HPDE6-E6E7 (cell line): ENCODE measurements around the gene YES1.
"Not testable (repeated sequence)": the region's sequence is repeated elsewhere in the genome, so short reads cannot be mapped to it uniquely, and the experiment has no call there.

Experiments
- DNase-seq: peaks from one replicate; pipeline ENCODE4 v3.0.0; 2011; ENCODE audit warnings: missing footprints; ENCODE audit errors: extremely low spot score

Gene YES1

GRCh38 chr18:784470-785172 lies 27.4 kb downstream of the YES1 start:
- DNase-seq: no peak

GRCh38 chr18:778194-778927 lies 33.7 kb downstream of the YES1 start:
- no peak for DNase-seq

DNA sequence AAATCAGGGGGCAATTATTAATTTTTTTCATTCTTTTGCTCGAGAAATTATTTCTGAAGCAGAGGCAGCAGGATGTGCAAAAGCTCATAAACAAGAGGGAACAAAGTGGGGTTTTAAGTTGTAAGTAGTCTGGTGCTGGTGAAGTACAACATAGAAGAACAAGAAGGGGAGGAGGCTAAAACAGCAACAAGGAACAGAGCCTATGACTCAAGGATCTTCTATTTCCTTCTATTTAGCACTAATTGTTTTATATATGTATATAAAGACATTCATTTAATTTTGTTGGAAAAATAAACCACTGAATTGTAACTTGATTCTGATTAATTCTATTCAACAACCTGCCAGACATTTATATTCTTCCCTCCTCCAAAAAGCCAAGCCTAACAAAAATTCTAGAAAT lies 35.0 kb downstream of the YES1 start:
- no peak for DNase-seq

- DNase-seq: not testable (repeated sequence)
Observed at GRCh38 chr18:776044-776443, 36.0 kb downstream of the YES1 start.

- DNase-seq: no peak
Observed at GRCh38 chr18:774811-775210, 37.2 kb downstream of the YES1 start.

GRCh38 chr18:773980-774624 lies 37.9 kb downstream of the YES1 start:
- DNase-seq: no peak

- DNase-seq: no peak
Observed at GRCh38 chr18:770583-770961, 41.5 kb downstream of the YES1 start.

DNA sequence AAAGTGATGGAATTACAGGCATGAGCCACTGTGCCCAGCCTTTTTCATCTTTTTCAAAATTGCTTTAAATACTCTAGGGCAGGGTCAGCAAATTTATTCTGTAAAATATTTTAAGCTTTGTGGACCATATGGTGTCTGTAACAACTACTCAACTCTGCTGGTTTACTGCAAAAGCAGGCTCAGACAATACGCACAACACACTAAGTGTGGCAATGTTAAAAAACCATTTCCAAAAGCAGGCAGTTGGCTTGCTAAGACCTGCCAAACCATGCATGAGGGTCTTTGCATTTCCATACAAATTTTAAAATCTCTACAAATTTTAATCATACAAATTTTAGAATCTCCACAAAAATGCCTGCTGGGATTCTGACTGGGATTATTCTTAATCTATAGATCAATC lies 44.1 kb downstream of the YES1 start:
- no peak for DNase-seq

- no peak for DNase-seq
Observed at GRCh38 chr18:767084-767882, 44.8 kb downstream of the YES1 start.

DNA sequence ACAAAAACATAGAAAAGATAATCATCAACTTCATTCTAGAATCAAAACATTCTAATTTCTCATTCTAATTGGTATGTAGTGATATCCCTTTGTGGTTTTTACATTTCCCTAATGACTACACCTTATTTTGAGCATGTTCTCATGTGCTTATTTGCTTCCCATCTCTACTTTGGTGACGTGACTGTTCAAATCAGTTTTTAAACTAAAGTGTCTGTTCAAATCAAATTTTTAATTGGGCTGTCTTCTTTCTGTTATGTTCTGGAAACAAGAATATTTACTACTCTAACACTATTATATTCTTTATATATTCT lies 45.5 kb downstream of the YES1 start:
- DNase-seq: no peak

DNA sequence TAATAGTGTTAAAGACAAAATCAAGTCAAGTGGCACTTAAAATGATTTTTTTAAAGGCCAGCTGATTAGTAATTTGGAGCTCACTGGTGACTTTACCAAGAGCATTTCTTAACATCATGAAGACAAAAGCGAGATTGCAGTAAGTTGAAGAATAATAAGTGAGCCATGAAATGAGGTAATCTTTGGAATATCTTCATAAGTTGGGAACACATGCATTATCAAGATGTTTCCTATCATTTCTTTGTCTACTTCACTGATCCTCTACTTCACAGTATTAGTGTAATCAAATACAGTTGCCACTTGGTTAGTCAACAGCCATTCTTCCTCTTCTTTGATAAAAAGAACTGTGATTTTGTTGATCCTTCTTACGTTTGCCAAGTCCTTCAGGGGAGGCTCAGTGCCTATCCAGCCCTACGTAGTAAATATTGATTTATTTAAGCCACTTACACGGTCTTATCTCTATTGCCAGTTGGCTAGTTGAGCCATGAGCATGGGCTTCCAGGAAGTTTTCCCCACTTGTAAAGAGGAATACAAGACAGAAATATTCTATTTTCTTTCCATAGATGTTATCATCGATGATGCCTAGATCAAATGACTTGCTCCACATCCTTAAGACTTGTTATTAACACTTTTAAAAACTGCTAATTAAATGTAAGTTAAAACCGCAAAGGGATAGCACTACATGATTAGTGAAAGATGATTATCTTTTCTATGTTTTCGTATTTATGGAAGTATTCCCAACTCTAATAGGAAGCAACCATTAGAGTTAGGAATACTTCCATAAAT lies 46.1 kb downstream of the YES1 start:
- no peak for DNase-seq

GRCh38 chr18:759864-760263 lies 52.2 kb downstream of the YES1 start:
- DNase-seq: not testable (repeated sequence)

GRCh38 chr18:755506-755905 lies 56.5 kb downstream of the YES1 start:
- DNase-seq: no peak

DNA sequence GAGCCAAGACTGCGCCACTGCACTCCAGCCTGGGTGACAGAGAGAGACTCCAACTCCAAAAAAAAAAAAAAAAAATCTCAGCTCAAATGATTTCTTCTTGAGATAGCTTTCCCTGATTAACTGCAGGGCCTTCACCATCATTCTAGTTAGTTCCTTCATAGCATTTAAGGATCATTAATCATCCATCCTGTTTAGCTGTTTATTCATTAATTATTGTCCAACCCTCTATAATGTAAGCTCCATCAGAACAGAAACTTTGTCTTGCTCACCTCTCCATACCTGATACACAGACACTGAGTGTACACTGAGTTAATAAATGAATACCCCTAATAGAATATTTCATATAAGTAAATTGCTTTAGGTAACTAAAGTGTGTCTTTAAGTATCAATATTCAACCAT lies 57.4 kb downstream of the YES1 start:
- no peak for DNase-seq

GRCh38 chr18:750456-750855 lies 61.6 kb downstream of the YES1 start:
- DNase-seq: no peak

- no peak for DNase-seq
Observed at GRCh38 chr18:744832-745597, 67.0 kb downstream of the YES1 start.

DNA sequence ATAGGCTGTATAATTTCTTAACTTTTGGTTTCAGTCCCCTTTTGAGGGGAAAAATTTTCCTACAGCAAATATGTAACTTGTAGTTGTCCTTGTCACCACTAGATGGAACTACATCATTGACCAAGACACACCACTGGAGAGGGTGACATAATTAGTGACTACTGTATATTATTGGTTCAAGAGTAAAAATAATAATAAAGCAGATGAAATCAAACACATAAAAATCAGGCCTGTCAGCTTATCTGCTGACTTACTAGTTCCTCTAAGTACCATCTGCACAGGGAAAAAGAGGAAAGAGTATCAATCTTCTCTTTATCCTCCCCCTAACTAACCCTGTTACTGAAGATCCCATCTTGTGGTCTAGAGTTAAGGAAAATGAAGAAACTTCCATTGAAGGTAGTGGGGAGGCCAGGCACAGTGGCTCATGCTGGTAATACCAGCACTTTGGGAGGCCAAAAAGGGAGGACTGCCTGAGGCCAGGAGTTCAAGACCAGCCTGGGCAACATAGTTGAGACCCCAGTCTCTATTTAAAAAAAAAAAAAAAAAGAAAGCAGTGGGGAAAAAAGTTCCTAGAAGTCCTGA lies 70.0 kb downstream of the YES1 start:
- DNase-seq: peak; percentile 29

GRCh38 chr18:732371-732770 lies 79.7 kb downstream of the YES1 start:
- DNase-seq: no peak

DNA sequence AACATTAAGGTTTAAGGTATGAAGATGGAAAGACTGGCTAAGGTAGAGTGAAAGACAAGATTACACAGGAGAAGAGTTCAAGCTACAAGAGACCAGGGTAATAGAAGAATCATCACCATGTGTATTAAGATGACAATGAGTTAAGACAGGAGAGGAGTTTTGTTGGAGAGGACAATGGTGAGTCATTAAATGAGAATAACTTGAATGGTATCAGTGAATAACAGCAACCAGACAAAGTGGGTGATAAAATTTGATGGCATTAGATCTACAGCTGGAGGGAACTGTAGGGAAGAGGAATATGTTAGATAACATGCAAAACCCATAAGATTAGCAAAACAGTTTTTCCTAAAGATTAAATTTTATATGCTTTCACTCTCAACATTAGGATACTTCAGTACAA lies 80.9 kb downstream of the YES1 start:
- no peak for DNase-seq

- DNase-seq: no peak
Observed at GRCh38 chr18:730692-731091, 81.3 kb downstream of the YES1 start.
